ELR (cell line): ENCODE data around the gene SLC25A20.
A peak's percentile ranks its signal among the peaks of the same experiment; 100 is the strongest.

ENCODE experiments used
- DNase-seq: peaks from one replicate; pipeline ENCODE4 v3.0.0-alpha.2; 2015; ENCODE audit warnings: low read depth

Gene SLC25A20

GRCh38 chr3:48897460-48898376 lies 964 bp downstream of the SLC25A20 start:
- no peak for DNase-seq

DNA sequence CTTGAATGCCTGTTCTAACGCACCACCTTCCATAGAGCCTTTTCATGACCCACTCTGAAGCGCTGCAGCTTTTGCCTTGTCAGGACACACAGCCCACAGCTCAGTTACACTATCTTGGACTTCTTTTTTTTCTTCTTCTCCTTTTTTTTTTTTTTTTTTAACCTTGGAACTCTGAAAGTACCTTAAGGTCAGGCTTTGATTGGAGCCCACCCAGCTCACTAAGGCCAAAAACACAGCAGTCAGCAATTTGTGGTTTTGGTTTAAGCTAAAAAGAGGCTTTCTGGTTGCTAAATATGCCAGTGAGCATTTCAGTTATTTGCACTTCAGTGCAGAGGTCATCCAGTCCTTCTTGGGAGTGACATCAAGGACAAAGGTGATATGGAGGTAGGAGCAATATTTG lies 1.7 kb downstream of the SLC25A20 start:
- no peak for DNase-seq

- DNase-seq = no peak
Measured at GRCh38 chr3:48894516-48894915, 4.2 kb downstream of the SLC25A20 start.

DNA sequence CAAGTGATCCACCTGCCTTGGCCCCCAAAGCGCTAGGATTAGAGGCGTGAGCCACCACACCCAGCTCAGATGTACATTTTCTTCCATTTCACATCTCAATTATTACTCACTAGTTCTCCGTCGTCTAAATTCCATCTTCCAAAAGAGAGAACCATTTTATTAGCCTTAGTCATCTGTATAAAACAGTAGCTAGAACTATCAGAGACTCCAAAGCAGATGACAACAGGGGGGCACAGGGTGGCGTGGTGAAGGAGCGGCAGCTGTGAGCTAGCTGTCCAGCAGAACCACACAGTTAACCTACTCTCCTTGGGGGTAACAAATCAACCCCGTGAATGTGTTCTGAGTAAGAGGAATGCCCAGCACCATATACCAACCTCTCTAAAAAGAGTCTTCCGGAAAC lies 7.1 kb downstream of the SLC25A20 start:
- DNase-seq = no peak

DNA sequence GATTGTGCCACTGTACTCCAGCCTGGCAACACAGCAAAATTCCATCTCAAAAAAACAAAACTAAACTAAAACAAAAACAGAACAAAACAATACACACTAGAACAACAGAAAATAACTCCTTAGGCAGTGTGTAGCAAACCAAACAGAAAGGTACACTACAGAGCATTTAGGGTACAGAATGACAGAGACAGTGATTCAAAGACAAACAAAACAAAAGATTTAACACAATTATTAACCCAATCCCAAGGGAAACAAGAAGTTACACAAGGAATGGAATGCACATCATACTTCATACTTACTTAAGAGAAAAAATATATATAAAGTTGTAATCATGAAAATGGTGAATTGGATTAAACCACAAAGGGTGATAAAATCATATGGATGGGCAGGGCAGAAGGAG lies 12.9 kb downstream of the SLC25A20 start:
- DNase-seq = no peak

DNA sequence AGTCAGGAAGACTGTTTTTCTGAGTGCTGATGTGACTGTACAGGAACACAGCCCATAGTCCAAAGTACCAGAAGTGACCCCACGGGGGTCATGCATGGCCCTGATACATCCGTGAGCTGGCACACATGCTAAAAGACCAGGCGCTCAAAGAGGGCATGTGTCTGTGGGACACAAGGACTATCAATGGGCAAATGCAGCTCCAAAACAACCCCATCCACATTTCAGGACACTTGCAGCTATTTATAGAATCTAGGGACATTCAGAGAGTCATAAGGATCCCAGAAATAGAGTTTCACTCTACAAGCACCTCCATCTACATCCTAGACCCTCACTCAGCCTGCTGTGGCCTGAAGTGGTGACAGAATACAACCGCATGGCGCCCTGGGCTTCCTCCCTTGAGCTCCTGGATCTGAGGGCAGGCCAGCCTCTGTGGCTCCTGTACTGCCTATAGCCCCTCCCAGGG lies 17.0 kb downstream of the SLC25A20 start:
- DNase-seq = no peak

DNA sequence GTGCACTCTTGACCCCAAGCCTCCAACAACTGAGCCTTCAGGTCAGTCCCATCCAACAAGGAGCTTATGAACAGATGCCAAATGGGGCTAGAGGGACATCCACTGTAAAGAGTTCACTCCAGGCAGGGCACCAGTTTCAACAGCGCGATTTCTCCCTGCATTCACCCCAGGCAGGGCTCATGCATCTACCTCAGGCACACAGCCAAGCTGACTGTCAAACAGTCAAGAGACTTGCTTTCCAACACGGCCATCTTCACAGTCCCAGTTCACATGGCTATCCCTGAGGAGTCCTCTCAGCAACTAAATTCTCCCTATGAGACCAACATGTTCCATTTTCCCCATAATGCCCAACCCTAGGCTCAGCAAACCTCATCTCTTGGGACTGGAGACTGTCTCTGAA lies 17.7 kb downstream of the SLC25A20 start:
- DNase-seq = no peak

DNA sequence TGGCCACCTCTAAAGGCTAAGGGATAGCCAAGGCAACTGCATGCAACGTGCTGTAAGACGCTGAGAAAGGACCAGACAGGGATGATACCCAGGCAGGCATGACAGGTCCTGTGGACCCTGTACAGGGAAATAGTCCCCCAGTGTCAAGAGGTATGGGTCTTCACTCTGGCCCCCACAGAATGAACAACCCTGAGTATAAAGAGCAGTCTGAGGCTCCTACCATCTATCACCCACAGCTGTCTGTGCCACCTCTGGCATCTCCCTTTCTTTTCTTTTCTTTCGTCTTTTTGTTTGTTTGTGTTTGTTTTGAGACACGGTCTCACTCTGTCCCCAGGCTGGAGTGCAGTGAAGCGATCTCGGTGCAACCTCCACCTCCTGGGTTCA lies 18.7 kb downstream of the SLC25A20 start:
- DNase-seq = no peak

GRCh38 chr3:48879307-48879993 lies 19.2 kb downstream of the SLC25A20 start:
- no peak for DNase-seq

DNA sequence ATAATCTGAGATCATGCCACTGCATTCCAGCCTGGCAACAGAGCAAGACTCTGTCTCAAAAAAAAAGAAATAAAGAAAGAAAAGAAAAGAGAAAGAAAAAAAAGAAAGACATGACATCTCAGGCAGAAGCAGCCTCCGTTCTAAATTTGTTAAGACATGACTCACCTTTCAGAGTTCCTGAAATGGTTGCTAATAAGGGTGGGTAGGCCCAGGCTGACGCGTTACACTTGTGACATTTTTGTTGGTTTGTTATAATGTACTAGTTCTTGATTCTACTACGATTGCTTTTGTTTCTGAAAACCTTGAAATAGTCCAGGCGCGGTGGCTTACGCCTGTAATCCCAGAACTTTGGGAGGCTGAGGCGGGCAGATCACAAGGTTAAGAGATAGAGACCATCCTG lies 21.0 kb downstream of the SLC25A20 start:
- peak; percentile 34 for DNase-seq

DNA sequence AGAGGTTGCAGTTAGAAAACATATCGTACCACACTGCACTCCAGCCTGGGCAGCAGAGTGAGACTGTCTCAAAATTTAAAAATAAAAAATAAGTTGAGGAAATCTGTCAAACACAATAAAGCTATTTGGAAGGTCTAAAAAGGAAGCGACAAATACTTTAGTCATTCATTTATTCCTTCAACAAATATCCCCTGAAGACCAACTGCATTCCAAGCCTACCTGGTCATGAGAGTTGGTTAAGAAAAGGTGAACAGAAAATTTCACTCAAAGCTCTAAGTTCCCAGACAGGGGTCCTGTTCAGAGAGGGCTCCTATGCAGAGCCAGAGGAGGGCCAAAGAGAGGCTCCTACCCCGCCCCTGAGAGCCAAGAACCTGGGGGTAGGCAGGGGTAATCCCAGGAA lies 35.6 kb downstream of the SLC25A20 start:
- DNase-seq = peak; percentile 49

GRCh38 chr3:48859206-48859605 lies 39.5 kb downstream of the SLC25A20 start:
- DNase-seq = no peak

GRCh38 chr3:48858709-48859108 lies 40.0 kb downstream of the SLC25A20 start:
- no peak for DNase-seq

DNA sequence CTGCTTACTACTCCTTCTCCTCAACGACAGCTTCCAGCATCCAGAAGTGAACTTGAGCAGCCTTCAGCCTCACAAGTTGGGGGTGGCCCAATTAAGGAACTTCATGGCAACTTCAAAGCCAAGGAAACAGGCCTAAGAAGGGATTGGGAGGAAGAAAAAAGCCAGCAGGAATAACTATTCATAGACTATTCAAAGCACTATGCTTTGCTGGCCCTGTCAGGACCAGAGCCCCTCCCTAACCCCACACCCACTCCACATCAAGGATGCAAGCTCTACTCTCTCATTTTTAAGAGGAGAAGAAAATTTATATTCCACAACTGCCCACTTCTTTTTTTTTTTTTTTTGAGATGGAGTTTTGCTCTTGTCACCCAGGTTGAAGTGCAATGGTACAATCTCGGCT lies 41.0 kb downstream of the SLC25A20 start:
- DNase-seq = no peak

DNA sequence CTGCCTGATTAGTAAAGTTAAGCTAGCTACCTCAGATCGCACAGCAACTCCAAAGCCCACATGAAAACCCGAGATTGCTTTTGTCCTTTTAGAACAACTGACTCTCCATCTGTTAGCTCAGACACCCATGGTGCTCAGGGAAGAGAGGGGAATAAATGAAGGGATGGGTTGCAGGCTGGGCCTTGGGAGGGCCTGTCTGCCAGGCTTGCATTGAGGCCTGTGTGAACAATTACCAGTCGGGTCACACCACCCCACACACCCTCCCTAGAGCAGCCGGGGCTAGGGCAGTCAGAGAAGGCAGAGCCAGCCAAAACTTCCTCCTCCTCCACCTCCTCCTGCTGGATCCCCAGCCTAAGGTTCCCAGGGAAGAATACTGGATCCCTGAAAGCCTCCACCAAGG lies 42.2 kb downstream of the SLC25A20 start:
- no peak for DNase-seq

GRCh38 chr3:48855681-48856447 lies 42.8 kb downstream of the SLC25A20 start:
- no peak for DNase-seq

DNA sequence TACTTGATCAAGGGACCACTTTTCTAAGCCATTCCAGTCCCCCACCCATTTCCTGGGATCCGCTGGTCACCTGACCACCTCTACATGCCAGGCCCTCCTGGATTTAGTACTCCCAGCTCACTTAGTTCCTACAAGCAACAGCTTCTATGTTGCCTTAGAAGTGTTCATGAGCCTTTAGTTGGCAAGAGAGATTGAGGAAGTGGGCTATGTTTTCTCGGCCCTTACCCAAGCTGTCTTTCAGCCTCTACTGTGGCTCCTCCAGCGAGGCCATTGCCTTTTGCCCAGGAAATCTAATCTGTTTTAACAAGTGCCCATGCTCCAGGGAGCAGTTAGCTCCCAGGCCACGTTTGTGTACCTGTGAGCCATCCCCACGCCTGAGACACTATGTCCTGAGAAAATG lies 46.5 kb downstream of the SLC25A20 start:
- no peak for DNase-seq

DNA sequence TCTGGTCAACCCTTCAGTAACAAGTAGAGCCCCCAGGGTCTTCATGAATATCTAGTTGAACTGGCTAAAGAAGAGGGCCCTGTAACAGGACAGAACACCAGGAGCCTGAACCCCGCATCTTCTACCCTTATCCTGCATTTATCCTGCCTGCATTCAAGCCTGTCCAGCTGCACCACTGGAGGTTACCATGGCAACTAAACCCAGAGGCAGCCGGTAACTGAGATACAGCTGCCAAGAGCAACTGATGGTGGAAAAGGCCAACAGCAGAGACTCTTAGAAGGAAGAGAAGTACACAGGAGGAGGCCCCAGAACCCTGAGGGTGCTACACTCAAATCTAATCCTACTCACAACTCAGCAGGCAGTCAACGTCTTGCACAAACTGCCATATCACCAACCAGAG lies 47.3 kb downstream of the SLC25A20 start:
- DNase-seq = peak; percentile 8

- DNase-seq = no peak
Measured at GRCh38 chr3:48848816-48849515, 49.7 kb downstream of the SLC25A20 start.

DNA sequence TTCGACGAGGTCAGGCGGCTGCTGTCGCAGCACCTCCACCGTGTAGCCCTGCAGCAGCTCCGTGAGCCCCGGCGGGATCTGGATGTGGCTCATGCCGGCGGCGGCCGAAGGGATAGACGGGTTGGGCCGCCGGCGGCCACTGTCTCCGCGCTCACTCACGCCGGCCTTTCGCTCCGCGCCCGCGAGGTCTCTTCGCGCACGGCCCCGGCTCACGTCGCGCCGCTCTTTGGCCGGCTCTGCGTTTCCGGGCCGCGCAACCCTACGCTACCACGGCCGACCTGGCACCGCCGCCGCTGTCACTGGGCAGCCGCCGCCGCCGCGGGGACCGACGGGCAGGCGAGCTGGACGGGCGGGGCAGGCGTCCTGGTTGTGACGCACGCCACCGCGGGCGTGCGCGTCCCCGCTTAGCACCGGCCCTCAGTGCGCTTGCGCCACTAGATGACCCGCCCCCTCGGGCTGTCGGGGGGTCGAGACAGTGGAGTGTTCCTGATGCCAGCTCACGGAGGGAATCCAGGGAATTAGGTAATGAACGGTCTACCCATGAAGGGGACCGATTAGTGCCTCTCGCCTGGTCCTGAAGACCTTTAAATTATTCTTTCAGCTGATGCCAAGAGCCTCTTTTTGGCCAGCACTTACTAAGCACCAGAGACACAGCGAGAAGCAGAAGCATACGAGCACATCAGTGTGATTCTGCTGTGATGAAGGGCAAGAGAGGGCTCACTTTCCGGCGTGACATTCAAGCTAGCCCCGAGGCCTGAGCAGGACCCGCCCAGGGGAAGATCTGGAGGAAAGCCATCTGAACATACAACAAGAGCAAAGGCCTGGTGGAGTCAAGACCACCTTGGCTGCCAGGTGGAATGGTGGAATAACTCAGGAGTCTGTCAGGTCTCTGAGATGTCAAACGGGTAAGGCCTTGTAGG lies 50.9 kb downstream of the SLC25A20 start, which contains the start of gene PRKAR2A:
Gene PRKAR2A (minus strand): TSS at position 371 of the 920 bp plus-strand sequence. CDS start 278 bp downstream, at position 93.
- peak; percentile 88 for DNase-seq

GRCh38 chr3:48847053-48847503 lies 51.6 kb downstream of the SLC25A20 start:
- DNase-seq = peak; percentile 83
